ENCODE data around the gene FBN2. TPM values are rescaled to one million over a fixed set of nuclear protein-coding genes. Genes with fewer than 3 reads are reported as not detected.

Gene FBN2
- total and polyA plus RNA-seq, 11 donors, result 7.4 to 28.0 (median 9.7) TPM

- intact Hi-C loops (cut with DNase I), result loop anchor here in 2 of 10 donors (5.0 to 10.0 kb wide), 2 partner anchors 46 to 49 kb away; no protein-coding TSS in a partner anchor
- H3K4me3 ChIP-seq, result no peak overlapping the region
- DNase-seq (peak in 3 of 5 donors; percentile 11 to 52 (median 42)), ATAC-seq (peak in 1 of 4 donors; percentile 37)
- peaks cover 0 to 34% (median 0%) of the 10 kb centered on the region in 9 donors for H3K36me3 ChIP-seq
- H3K27me3 ChIP-seq, result no peaks in the 10 kb centered on the region
- H3K9me3 ChIP-seq, result no peaks in the 10 kb centered on the region
- H3K27ac ChIP-seq, result peak overlapping the region in 1 of 12 donors; percentile 12
- 65 to 76% (median 71%) methylated on average over 12 of the region's 12 CpGs for WGBS, 4 donors
- TF ChIP-seq, protein P1, sequence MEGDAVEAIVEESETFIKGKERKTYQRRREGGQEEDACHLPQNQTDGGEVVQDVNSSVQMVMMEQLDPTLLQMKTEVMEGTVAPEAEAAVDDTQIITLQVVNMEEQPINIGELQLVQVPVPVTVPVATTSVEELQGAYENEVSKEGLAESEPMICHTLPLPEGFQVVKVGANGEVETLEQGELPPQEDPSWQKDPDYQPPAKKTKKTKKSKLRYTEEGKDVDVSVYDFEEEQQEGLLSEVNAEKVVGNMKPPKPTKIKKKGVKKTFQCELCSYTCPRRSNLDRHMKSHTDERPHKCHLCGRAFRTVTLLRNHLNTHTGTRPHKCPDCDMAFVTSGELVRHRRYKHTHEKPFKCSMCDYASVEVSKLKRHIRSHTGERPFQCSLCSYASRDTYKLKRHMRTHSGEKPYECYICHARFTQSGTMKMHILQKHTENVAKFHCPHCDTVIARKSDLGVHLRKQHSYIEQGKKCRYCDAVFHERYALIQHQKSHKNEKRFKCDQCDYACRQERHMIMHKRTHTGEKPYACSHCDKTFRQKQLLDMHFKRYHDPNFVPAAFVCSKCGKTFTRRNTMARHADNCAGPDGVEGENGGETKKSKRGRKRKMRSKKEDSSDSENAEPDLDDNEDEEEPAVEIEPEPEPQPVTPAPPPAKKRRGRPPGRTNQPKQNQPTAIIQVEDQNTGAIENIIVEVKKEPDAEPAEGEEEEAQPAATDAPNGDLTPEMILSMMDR (IDR thresholded peaks at IDR 0.05), result no peak
- no peak for TF ChIP-seq POLR2A (IDR thresholded peaks at IDR 0.05)
- H3K4me1 ChIP-seq, result peaks cover 0 to 30% (median 5%) of the 10 kb centered on the region in 12 donors
Observed at GRCh38 chr5:128263357-128263756, 274.7 kb downstream of the FBN2 start.

GRCh38 chr5:128262911-128263310 lies 275.1 kb downstream of the FBN2 start:
- ATAC-seq, result no peak
- no peaks in the 10 kb centered on the region for H3K9me3 ChIP-seq
- no peak overlapping the region for H3K4me3 ChIP-seq
- intact Hi-C loops (cut with DNase I), result loop anchor here in 2 of 10 donors (5.0 to 10.0 kb wide), 2 partner anchors 46 to 48 kb away; no protein-coding TSS in a partner anchor
- TF ChIP-seq POLR2A (IDR thresholded peaks at IDR 0.05), result no peak
- TF ChIP-seq, protein P1 (IDR thresholded peaks at IDR 0.05), result no peak
- no peak for DNase-seq
- H3K36me3 ChIP-seq, result peaks cover 0 to 37% (median 0%) of the 10 kb centered on the region in 9 donors
- H3K27ac ChIP-seq, result no peak overlapping the region
- WGBS, 4 donors, result 85 to 92% (median 89%) methylated on average over 6 of the region's 6 CpGs
- peaks cover 0 to 30% (median 5%) of the 10 kb centered on the region in 12 donors for H3K4me1 ChIP-seq
- no peaks in the 10 kb centered on the region for H3K27me3 ChIP-seq

DNA sequence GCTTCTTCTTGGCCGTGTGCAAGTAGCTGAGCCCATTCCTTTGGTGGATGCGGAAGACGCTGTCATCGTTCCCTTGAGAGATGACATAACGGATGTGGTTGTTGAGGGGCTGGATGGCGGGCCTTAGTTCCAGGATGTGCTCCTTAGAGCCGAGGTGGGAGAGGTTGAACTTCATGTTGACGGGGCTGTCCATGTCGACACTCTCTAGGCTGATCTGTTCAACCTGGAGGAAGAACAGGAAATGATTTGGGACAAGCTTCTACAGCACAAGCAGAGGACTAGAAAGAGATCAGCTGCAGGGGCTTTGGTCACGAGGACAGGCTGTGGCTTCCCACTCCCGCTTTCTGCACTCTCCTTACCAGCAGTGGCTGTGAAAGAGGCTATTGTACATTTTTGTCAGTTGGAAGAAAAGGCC lies 278.4 kb downstream of the FBN2 start:
- peaks cover 0 to 30% (median 0%) of the 10 kb centered on the region in 9 donors for H3K36me3 ChIP-seq
- ATAC-seq (peak; percentile 50 to 82 (median 76)), DNase-seq (peak in 4 of 5 donors; percentile 33 to 57 (median 48))
- H3K4me1 ChIP-seq, result peaks cover 0 to 13% (median 1%) of the 10 kb centered on the region in 12 donors
- intact Hi-C loops (cut with DNase I), result loop anchor here in 2 of 10 donors (5.0 to 10.0 kb wide), 2 partner anchors 42 to 45 kb away; no protein-coding TSS in a partner anchor
- peak overlapping the region in 1 of 12 donors; percentile 22 for H3K27ac ChIP-seq
- 25 to 58% (median 49%) methylated on average over 11 of the region's 11 CpGs for WGBS, 4 donors
- TF ChIP-seq, protein P1 (IDR thresholded peaks at IDR 0.05), result no peak
- TF ChIP-seq POLR2A (IDR thresholded peaks at IDR 0.05), result no peak
- peaks cover 0 to 2% (median 0%) of the 10 kb centered on the region in 12 donors for H3K9me3 ChIP-seq
- no peaks in the 10 kb centered on the region for H3K27me3 ChIP-seq
- peak overlapping the region in 1 of 12 donors; percentile 16 for H3K4me3 ChIP-seq

- DNase-seq (no peak), ATAC-seq (no peak)
- intact Hi-C loops (cut with DNase I), result no loop called here
- H3K27me3 ChIP-seq, result no peaks in the 10 kb centered on the region
- peaks cover 0 to 8% (median 0%) of the 10 kb centered on the region in 12 donors for H3K4me1 ChIP-seq
- TF ChIP-seq POLR2A (IDR thresholded peaks at IDR 0.05), result no peak
- TF ChIP-seq, protein P1 (IDR thresholded peaks at IDR 0.05), result no peak
- no peak overlapping the region for H3K27ac ChIP-seq
- peaks cover 0 to 30% (median 0%) of the 10 kb centered on the region in 9 donors for H3K36me3 ChIP-seq
- H3K9me3 ChIP-seq, result peaks cover 0 to 4% (median 0%) of the 10 kb centered on the region in 12 donors
- 93 to 96% (median 95%) methylated on average over 6 of the region's 6 CpGs for WGBS, 4 donors
- H3K4me3 ChIP-seq, result no peak overlapping the region
Observed at GRCh38 chr5:128258372-128258771, 279.7 kb downstream of the FBN2 start.

Measured in heart left ventricle (tissue), 16 donors.